Peyer's patch (tissue), 4 donors: ENCODE data around the gene WFDC1. TPM values are rescaled to one million over a fixed set of nuclear protein-coding genes. Genes with fewer than 3 reads are reported as not detected.

Experiments
- DNase-seq, 3 donors: peaks; one replicate each; pipeline ENCODE4 v3.0.0-alpha.2; 2017 to 2019
- H3K27ac ChIP-seq, 4 donors: fragments of 200-600 bp; sonication (generic); one replicate each; pipeline ENCODE4 v1.5.1; 2016 to 2019
- H3K27me3 ChIP-seq, 2 donors: fragments of 200-600 bp; sonication (generic); one replicate each; pipeline ENCODE4 v1.5.1; 2019
- H3K36me3 ChIP-seq, 3 donors: fragments of 200-600 bp; sonication (generic); one replicate each; pipeline ENCODE4 v1.5.1; 2016 to 2019
- H3K4me1 ChIP-seq, 4 donors: fragments of 200-600 bp; sonication (generic); one replicate each; pipeline ENCODE4 v1.5.1; 2016 to 2019
- H3K4me3 ChIP-seq, 4 donors: fragments of 200-600 bp; sonication (generic); 1 replicate in 3 of 4; 2 replicates in 1 of 4; pipeline ENCODE4 v1.5.1; 2016 to 2019; ENCODE audit warnings: mild to moderate bottlenecking in 1 of 4
- H3K9me3 ChIP-seq, 4 donors: fragments of 200-600 bp; sonication (generic); one replicate each; pipeline ENCODE4 v1.5.1; 2016 to 2019; ENCODE audit warnings: mild to moderate bottlenecking in 1 of 4
- POLR2A ChIP-seq, 2 donors: fragments of 450-650 bp; IDR thresholded peaks; one replicate each; pipeline ENCODE4 v1.5.1; 2017; ENCODE audit warnings: antibody characterized with exemption in 2 of 2, mild to moderate bottlenecking in 2 of 2, moderate library complexity in 2 of 2
- small RNA-seq, 2 donors: library from RNA; depleted of rRNA; stranded (forward); fragments of <200 nt; gene quantifications; one replicate each; pipeline ENCODE3, GENCODE V24; 2016
- total RNA-seq, 4 donors: library from RNA; depleted of rRNA; stranded (reverse); fragments of >200 nt; gene quantifications; one replicate each; pipeline ENCODE4 v1.1.0, GENCODE V29; 2016
- TF ChIP-seq, protein P1 (sequence below), 6 experiments: fragments of 450-650 bp in 4 of 6; fragments of 200-600 bp in 2 of 6; sonication (generic) in 1 of 6; IDR thresholded peaks; one replicate each; pipeline ENCODE4 v1.5.1; 2017 to 2019; ENCODE audit warnings: antibody characterized with exemption in 6 of 6, mild to moderate bottlenecking in 3 of 6, moderate library complexity in 1 of 6

WFDC1 gene
- total RNA-seq, 4 donors from 2014 or later = 1.9 to 35.5 (median 10.1) TPM

DNA sequence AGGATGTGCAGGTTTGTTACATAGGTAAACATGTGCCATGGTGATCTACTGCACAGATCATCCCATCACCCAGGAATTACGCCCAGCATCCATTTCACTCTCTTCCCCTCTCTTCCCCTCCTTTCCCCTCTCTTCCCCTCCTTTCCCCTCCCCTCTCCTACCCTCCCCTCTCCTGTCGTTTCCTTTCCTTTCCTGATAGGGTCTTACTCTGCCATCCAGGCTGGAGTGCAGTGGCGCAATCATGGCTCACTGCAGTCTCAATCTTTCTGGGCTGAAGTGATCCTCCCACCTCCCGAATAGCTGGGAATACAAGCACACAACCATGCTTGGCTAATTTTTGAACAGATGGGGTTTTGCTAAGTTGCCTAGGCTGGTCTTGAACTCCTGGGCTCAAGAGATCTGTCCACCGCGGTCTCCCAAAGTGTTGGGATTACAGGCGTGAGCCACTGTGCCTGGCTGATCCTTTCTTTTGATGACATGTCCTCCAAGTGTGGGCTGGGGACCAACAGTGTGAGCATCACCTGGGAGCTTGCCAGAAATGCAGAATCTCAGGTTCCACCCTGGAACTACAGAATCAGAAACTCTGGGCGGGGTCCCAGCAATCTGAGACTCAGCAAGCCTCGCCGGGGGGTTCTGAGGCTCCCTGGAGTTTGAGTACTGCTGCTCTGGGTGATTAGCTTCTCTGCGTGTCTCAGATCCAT lies 84.5 kb downstream of the WFDC1 start:
- Histone ChIP-seq H3K27ac (no peak overlapping the region), H3K36me3 (no peaks in the 10 kb centered on the region), H3K4me1 (no peaks in the 10 kb centered on the region), H3K9me3 (no peaks in the 10 kb centered on the region), H3K4me3 (no peak overlapping the region), H3K27me3 (no peaks in the 10 kb centered on the region)
- no peak for TF ChIP-seq POLR2A (IDR thresholded peaks at IDR 0.05)
- TF ChIP-seq, protein P1, sequence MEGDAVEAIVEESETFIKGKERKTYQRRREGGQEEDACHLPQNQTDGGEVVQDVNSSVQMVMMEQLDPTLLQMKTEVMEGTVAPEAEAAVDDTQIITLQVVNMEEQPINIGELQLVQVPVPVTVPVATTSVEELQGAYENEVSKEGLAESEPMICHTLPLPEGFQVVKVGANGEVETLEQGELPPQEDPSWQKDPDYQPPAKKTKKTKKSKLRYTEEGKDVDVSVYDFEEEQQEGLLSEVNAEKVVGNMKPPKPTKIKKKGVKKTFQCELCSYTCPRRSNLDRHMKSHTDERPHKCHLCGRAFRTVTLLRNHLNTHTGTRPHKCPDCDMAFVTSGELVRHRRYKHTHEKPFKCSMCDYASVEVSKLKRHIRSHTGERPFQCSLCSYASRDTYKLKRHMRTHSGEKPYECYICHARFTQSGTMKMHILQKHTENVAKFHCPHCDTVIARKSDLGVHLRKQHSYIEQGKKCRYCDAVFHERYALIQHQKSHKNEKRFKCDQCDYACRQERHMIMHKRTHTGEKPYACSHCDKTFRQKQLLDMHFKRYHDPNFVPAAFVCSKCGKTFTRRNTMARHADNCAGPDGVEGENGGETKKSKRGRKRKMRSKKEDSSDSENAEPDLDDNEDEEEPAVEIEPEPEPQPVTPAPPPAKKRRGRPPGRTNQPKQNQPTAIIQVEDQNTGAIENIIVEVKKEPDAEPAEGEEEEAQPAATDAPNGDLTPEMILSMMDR (IDR thresholded peaks at IDR 0.05) = no peak
- peak in 1 of 3 donors; percentile 15 for DNase-seq

Small RNA genes lying within 50 kb of the gene (small RNA-seq; reads per million reads assigned to genes)
- gene RNA5SP433 = 0 reads per million in 2 donors

Other genes with a start within 250 kb of the WFDC1 start
- 100 to 1,000 TPM in 1 of 4 donors, 10 to 100 TPM in 3; 79.0 to 104 (median 91.7) TPM for gene MBTPS1, start 177.9 kb upstream of the WFDC1 start, total RNA-seq
- 10 to 100 TPM in 3 of 4 donors, 1 to 10 TPM in 1; 8.4 to 25.0 (median 10.8) TPM for gene HSDL1, start 149.7 kb upstream of the WFDC1 start, total RNA-seq
- not detected for gene DNAAF1, start 149.6 kb upstream of the WFDC1 start, total RNA-seq
- 100 to 1,000 TPM in 2 of 4 donors, 10 to 100 TPM in 2; 61.3 to 169 (median 97.0) TPM for gene TAF1C, start 107.8 kb upstream of the WFDC1 start, total RNA-seq
- gene ADAD2, start 103.7 kb upstream of the WFDC1 start, total RNA-seq = 1 to 10 TPM in 1 of 4 donors, not detected in 3; 1.8 TPM
- gene KCNG4, start 54.9 kb upstream of the WFDC1 start, total RNA-seq = not detected
- 100 to 1,000 TPM in 2 of 4 donors, 10 to 100 TPM in 2; 84.2 to 148 (median 115) TPM for gene ATP2C2, start 73.7 kb downstream of the WFDC1 start, total RNA-seq
- gene MEAK7, start 209.8 kb downstream of the WFDC1 start, total RNA-seq = 10 to 100 TPM in 3 of 4 donors, 1 to 10 TPM in 1; 7.4 to 54.3 (median 47.0) TPM